Pancreas (tissue), 10 donors: ENCODE data around the gene DPYSL4. TPM values are rescaled to one million over a fixed set of nuclear protein-coding genes. Genes with fewer than 3 reads are reported as not detected.

ENCODE experiments used
- ATAC-seq, 4 donors: fragments of 200-7000 bp; cut with Tn5 transposase; one replicate each; pipeline versions ENCODE4 v1.8.0 to v1.9.1; 2020; ENCODE audit warnings: mild to moderate bottlenecking in 4 of 4, moderate library complexity in 4 of 4
- DNase-seq, 6 donors: peaks; one replicate each; pipeline ENCODE4 v3.0.0-alpha.2; 2020
- FAIRE-seq: peaks from 2 replicates; lab custom pipeline; 2012; peaks lifted over from hg19 to GRCh38; lab: Jason Lieb, UNC
- H3K27ac ChIP-seq, 4 donors: fragments of 200-600 bp; sonication (generic); 1 replicate in 3 of 4; 2 replicates in 1 of 4; pipeline versions ENCODE4 v1.5.0 to v1.8.0; 2020
- H3K27me3 ChIP-seq, 4 donors: fragments of 200-600 bp; one replicate each; pipeline ENCODE4 v1.8.0; 2021
- H3K36me3 ChIP-seq, 3 donors: fragments of 200-600 bp; sonication (generic) in 1 of 3; one replicate each; pipeline versions ENCODE4 v1.5.0 to v1.8.0; 2020 to 2021
- H3K4me1 ChIP-seq, 3 donors: fragments of 200-600 bp; one replicate each; pipeline ENCODE4 v1.8.0; 2021
- H3K4me3 ChIP-seq, 4 donors: fragments of 200-600 bp; sonication (generic) in 2 of 4; one replicate each; pipeline versions ENCODE4 v1.5.0 to v1.8.0; 2020 to 2021
- H3K9me3 ChIP-seq, 4 donors: fragments of 200-600 bp; one replicate each; pipeline ENCODE4 v1.8.0; 2021
- WGBS, 2 donors: extraction: QIAGEN DNeasy Blood & Tissue Kit; methylation state at CpG; one replicate each; pipeline ENCODE4 v1.1.7; 2013; 5-methylcytosine and 5-hydroxymethylcytosine counted together
- intact Hi-C, 3 donors: fragments of 100-400 bp; cut with DNase I; formaldehyde crosslinking; loops; one replicate each; pipeline versions ENCODE4 v1.11.1 to v1.14.2; 2022
- polyA plus RNA-seq, 2 donors: library from polyadenylated mRNA; stranded (reverse); fragments of 200-250 nt; gene quantifications; one replicate each; pipeline ENCODE4 v1.2.3, GENCODE V29; 2013
- total RNA-seq, 6 donors: library from RNA; stranded (reverse); fragmentation: NEBNext Ultra II Directional in 4 of 6; extraction: Animal tissue kit (Norgen Biotek cat#: 25700) in 4 of 6; gene quantifications; one replicate each; pipeline versions ENCODE4 v1.2.1 to v1.2.4, GENCODE V29; 2021 to 2023
- TF ChIP-seq, protein P1 (sequence below), 4 donors: fragments of 200-600 bp; sonication (generic) in 3 of 4; IDR thresholded peaks; one replicate each; pipeline versions ENCODE4 v1.5.0 to v1.8.0; 2021; ENCODE audit warnings: antibody characterized with exemption in 4 of 4
- donor health status: healthy with polysubstance abuse.
- donor health status: DM: no; HTN: no; CAD: no; lungs with moderate emphysema.
- donor health status: DM: no; HTN: no; CAD: no.
- donor health status: control.
- donor health status: control.
- donor health status: Bipolar disorder and iron deficiency.
- donor health status: DM: yes; HTN: yes; CAD: no.
- donor health status: DM: no; HTN: no; CAD: no.
- donor health status: DM: no; HTN: no; CAD: no.
- donor health status: DM: yes; HTN: yes; CAD: no.

The DPYSL4 gene
- total and polyA plus RNA-seq, 8 donors: 0.46 to 2.8 (median 1.2) TPM

DNA sequence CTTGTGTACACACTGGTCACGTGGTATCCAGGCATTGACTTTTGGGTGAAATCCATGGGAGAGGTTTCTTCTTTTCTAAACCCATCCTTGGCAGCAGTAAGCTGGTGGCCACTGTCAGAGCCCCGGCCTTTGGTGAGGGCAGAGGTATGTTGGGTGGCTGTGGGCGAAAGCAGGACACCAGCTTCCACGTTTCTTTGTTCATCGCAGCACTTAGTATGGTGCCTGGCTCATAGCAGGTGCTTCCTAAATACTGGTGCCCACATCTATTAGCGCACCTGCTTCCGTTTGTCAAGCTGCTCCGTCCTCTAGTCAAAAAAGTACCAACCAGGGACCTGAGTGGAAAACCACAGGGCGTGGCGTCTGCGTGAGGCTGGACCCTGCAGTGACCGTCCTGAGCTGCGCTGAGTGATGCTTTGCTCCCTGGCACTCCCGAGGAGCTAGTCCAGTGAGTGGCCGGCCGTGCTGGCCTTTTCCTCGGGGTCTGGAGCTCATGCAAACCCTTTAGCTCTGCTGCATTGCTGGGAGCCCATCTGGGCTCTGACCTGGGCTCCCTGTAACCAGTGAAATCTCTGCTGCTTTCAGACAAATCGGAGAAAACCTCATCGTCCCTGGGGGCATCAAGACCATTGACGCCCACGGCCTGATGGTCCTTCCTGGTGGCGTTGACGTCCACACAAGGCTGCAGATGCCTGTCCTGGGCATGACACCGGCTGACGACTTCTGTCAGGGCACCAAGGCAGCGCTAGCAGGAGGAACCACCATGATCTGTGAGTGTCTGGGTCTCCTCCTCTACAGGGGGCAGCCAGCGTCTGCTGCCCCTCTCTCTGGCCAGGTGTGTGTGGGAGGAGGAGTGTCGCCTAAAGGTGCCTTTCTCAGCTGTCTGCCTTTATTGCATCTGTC lies 5.6 kb downstream of the DPYSL4 start:
- WGBS, 2 donors: 73 to 83% methylated on average over 28 of the region's 28 CpGs

DNA sequence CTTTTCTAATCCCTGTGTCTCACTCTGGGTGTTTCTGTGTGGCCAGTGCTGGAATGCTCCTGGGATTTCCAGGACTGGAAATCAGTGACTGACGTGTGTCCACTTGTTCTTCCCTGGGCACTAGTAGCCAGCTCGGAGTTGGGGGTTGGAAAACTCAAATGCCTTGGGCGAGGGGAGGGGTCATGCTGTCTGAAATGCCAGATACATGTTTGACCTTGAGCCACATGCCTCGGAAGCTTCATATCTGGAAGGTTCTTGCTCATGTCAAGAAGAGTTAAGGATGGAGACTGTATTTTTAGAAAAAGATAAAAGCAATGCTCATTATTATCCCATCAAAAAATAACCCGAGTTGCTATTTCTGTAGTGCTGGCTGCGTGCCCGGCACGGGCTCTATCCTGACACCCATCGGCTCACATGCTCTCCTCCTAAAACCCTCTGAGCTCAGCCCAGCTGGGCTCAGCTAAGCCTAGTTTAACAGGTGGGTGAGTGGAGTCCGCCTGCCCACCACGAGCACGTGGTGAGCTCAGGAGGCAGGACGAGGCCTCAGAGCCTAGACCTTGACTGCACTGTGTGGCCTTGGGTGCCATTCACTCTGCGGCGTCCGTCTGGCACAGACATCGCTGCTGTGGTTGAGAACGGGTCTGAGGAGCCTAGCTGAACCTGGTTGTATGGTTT lies 6.4 kb downstream of the DPYSL4 start:
- H3K4me3 ChIP-seq: no peak overlapping the region
- 51 to 60% methylated on average over 18 of the region's 18 CpGs for WGBS, 2 donors
- no peaks in the 10 kb centered on the region for H3K4me1 ChIP-seq
- ATAC-seq (no peak), FAIRE-seq (no peak), DNase-seq (no peak)
- intact Hi-C loops: no loop called here
- peaks cover 0 to 9% (median 0%) of the 10 kb centered on the region in 4 donors for H3K27me3 ChIP-seq
- H3K27ac ChIP-seq: no peak overlapping the region
- H3K9me3 ChIP-seq: no peaks in the 10 kb centered on the region
- H3K36me3 ChIP-seq: no peaks in the 10 kb centered on the region
- TF ChIP-seq, protein P1, sequence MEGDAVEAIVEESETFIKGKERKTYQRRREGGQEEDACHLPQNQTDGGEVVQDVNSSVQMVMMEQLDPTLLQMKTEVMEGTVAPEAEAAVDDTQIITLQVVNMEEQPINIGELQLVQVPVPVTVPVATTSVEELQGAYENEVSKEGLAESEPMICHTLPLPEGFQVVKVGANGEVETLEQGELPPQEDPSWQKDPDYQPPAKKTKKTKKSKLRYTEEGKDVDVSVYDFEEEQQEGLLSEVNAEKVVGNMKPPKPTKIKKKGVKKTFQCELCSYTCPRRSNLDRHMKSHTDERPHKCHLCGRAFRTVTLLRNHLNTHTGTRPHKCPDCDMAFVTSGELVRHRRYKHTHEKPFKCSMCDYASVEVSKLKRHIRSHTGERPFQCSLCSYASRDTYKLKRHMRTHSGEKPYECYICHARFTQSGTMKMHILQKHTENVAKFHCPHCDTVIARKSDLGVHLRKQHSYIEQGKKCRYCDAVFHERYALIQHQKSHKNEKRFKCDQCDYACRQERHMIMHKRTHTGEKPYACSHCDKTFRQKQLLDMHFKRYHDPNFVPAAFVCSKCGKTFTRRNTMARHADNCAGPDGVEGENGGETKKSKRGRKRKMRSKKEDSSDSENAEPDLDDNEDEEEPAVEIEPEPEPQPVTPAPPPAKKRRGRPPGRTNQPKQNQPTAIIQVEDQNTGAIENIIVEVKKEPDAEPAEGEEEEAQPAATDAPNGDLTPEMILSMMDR (IDR thresholded peaks at IDR 0.05): no peak

More for the DNA sequence above, 5.6 kb downstream of the DPYSL4 start:
- TF ChIP-seq, protein P1 (IDR thresholded peaks at IDR 0.05): no peak
- H3K9me3 ChIP-seq: no peaks in the 10 kb centered on the region
- DNase-seq: peak in 1 of 6 donors; percentile 17
- no peak for ATAC-seq
- no peaks in the 10 kb centered on the region for H3K4me1 ChIP-seq
- no peaks in the 10 kb centered on the region for H3K36me3 ChIP-seq
- H3K27ac ChIP-seq: no peak overlapping the region
- peaks cover 0 to 9% (median 0%) of the 10 kb centered on the region in 4 donors for H3K27me3 ChIP-seq
- FAIRE-seq: no peak
- intact Hi-C loops: no loop called here
- H3K4me3 ChIP-seq: no peak overlapping the region

DNA sequence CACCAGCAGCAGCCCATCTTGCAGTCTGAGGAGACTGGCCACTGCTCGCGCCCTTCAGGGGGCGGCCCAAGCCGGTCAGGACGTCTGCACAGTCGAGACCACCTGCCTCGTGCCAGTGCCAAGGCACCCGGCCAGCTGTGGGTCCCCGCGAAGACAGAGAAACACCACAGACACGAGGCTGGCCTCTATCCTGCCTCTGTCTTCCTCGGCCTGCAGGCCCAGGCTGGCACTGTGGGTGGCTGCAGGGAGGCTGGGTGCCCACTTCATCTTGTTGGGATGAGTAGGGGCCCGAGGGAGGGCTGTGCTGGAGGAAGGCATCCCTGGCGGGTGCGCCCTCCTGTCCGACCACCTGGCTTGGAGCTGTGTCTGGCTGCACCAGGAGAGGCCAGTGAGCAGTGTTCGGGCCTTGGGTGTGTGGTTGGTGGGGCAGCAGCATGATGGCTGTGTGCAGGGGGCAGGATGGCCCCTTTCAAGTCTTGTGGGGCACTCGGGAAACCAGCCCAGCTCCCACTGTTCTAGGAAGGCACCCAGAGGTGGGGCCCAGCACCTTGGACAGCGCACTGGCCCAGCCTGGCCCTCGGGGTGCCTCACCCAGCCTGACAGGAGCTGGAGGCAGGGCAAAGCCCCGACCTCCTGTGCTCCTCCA lies 7.3 kb downstream of the DPYSL4 start:
- Histone ChIP-seq H3K4me1 (no peaks in the 10 kb centered on the region), H3K36me3 (no peaks in the 10 kb centered on the region), H3K27me3 (no peaks in the 10 kb centered on the region), H3K4me3 (no peak overlapping the region), H3K9me3 (no peaks in the 10 kb centered on the region), H3K27ac (no peak overlapping the region)
- TF ChIP-seq, protein P1 (IDR thresholded peaks at IDR 0.05): no peak
- peak in 3 of 4 donors; percentile 59 to 88 (median 59) for ATAC-seq
- FAIRE-seq: no peak
- WGBS, 2 donors: 63 to 77% methylated on average over 19 to 21 of the region's 21 CpGs
- intact Hi-C loops: no loop called here
- peak in 3 of 6 donors; percentile 26 to 68 (median 67) for DNase-seq

DNA sequence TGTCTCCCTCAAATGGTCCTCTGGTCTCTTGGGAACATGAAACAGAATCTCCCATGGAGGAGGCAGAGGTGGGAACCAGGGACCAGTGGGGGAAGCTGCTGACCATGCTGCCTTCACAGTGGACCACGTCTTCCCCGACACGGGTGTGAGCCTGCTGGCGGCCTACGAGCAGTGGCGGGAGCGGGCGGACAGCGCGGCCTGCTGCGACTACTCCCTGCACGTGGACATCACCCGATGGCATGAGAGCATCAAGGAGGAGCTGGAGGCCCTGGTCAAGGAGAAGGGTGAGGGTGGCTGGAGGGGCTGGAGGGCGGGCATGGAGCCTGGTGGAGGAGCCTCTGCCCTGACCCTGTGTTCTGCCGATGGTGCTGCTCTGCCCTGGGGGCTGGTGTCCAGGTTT lies 8.0 kb downstream of the DPYSL4 start:
- H3K27me3 ChIP-seq: no peaks in the 10 kb centered on the region
- no peaks in the 10 kb centered on the region for H3K36me3 ChIP-seq
- ATAC-seq: no peak
- no peak overlapping the region for H3K4me3 ChIP-seq
- no peak for DNase-seq
- H3K4me1 ChIP-seq: no peaks in the 10 kb centered on the region
- 90% methylated on average over 15 of the region's 15 CpGs for WGBS, 2 donors
- intact Hi-C loops: no loop called here
- no peak for FAIRE-seq
- H3K9me3 ChIP-seq: no peaks in the 10 kb centered on the region
- TF ChIP-seq, protein P1 (IDR thresholded peaks at IDR 0.05): no peak
- H3K27ac ChIP-seq: no peak overlapping the region
